Measurements from ENCODE around the gene VWC2L.

Gene VWC2L

DNA sequence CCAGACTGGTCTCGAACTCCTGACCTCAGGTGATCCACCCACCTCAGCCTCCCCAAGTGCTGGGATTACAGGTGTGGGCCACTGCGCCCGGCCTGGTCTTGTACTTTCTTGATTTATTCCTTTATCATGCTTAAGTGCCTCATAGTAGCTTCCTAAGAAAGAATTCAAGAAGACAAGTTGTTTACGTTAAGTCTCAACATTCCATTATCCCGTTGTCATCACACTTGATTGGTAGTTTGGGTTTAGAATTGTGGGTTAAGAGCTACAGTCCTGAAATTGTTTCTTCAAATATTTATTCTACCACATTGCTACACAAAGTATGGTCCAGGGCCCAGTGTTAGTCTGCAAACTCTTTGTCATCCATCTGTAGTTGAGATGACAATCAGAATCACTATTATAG is 194.0 kb downstream of the VWC2L start:
- Histone ChIP-seq H3K9me3 (ENCODE audit: control insufficient read depth, low read length) (no peaks in the 10 kb centered on the region), H3K36me3 (ENCODE audit: control insufficient read depth, insufficient read depth, low read length) (no peaks in the 10 kb centered on the region), H3K27me3 (ENCODE audit: control insufficient read depth, insufficient read depth, low read length, poor library complexity, severe bottlenecking) (no peaks in the 10 kb centered on the region), H3K4me3 (ENCODE audit: insufficient read depth, low read depth, low read length) (no peak overlapping the region), H3K27ac (ENCODE audit: insufficient read depth, low read depth, low read length, poor library complexity, severe bottlenecking) (no peak overlapping the region), H3K4me1 (ENCODE audit: control insufficient read depth, insufficient read depth, low read length) (no peaks in the 10 kb centered on the region)
- 91 to 94% methylated on average over 3 to 5 of the region's 5 CpGs for WGBS, 2 experiments

DNA sequence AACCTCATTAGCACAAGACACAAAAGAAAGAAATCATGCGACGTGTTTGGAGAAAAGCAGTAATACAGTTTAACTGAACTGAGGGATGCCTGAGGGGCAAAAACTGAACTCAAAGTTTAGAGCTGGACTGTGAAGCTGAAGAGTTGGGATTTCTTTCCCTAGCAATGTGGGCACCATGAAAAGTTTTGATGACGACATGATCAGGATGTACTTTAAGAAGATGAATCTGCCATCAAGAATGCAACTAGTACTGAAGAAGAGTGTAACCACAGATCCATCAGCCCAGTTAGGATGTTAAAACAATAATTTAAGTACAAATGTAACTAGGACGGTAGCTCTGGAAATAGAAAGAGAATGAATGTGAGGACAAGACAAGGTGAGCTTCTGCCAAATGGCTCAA is 196.2 kb downstream of the VWC2L start:
- Histone ChIP-seq H3K36me3 (ENCODE audit: control insufficient read depth, insufficient read depth, low read length) (no peaks in the 10 kb centered on the region), H3K9me3 (ENCODE audit: control insufficient read depth, low read length) (no peaks in the 10 kb centered on the region), H3K4me3 (ENCODE audit: insufficient read depth, low read depth, low read length) (no peak overlapping the region), H3K27me3 (ENCODE audit: control insufficient read depth, insufficient read depth, low read length, poor library complexity, severe bottlenecking) (no peaks in the 10 kb centered on the region), H3K4me1 (ENCODE audit: control insufficient read depth, insufficient read depth, low read length) (no peaks in the 10 kb centered on the region), H3K27ac (ENCODE audit: insufficient read depth, low read depth, low read length, poor library complexity, severe bottlenecking) (no peak overlapping the region)
- 93% methylated on average over 4 of the region's 4 CpGs for WGBS, 2 experiments

DNA sequence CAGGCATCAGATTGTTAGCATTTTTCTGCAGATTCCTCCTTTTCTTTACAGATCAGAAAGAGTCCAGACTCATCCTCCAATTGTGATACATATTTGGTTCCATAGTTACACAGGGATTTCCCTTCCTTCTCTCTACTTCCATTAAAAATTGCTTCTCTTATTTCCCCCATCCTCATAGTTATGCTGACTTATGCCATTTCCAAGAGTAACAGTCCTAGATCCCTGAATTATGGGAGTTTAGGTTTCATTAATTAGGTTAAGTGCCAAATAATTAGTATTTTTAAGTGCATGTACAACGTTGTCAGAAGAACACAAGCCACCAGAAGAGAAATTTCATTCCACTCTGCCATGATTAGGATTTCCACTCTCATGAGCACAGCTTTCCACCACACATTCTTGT is 200.2 kb downstream of the VWC2L start:
- Histone ChIP-seq H3K27ac (ENCODE audit: insufficient read depth, low read depth, low read length, poor library complexity, severe bottlenecking) (no peak overlapping the region), H3K27me3 (ENCODE audit: control insufficient read depth, insufficient read depth, low read length, poor library complexity, severe bottlenecking) (no peaks in the 10 kb centered on the region), H3K36me3 (ENCODE audit: control insufficient read depth, insufficient read depth, low read length) (no peaks in the 10 kb centered on the region), H3K9me3 (ENCODE audit: control insufficient read depth, low read length) (no peaks in the 10 kb centered on the region), H3K4me1 (ENCODE audit: control insufficient read depth, insufficient read depth, low read length) (no peaks in the 10 kb centered on the region), H3K4me3 (ENCODE audit: insufficient read depth, low read depth, low read length) (no peak overlapping the region)
- 77 to 91% methylated on average over 1 of the region's 1 CpG for WGBS, 2 experiments

DNA sequence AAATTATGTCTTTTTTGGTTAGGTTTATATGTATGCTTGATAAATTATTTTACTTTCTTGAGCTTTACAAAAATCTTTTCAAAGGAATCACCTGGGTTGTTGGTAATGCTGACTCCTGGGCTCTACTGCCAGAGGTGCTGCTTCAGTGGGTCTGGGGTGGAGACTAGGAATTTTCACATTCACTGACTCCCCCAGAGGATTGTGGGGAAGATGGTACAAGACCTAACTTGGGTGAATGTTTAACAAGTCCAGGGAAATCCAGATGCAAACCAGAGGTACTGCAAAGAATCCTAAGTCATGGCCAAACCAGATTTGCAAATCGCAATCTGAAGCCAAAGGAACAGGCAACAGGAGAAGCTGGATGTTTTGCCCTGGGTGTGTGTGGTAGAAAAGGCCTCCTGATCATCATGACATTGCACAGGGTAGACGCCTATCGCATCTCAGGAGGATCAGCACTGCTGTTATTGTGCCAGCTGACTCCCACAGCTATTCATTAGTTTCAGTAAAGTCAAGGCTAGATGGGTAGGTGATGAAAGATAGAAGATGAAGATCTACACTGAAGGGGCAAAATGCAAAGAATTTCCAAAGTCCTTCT is 213.4 kb downstream of the VWC2L start:
- Histone ChIP-seq H3K9me3 (ENCODE audit: control insufficient read depth, low read length) (no peaks in the 10 kb centered on the region), H3K4me1 (ENCODE audit: control insufficient read depth, insufficient read depth, low read length) (no peaks in the 10 kb centered on the region), H3K4me3 (ENCODE audit: insufficient read depth, low read depth, low read length) (no peak overlapping the region), H3K27ac (ENCODE audit: insufficient read depth, low read depth, low read length, poor library complexity, severe bottlenecking) (no peak overlapping the region), H3K27me3 (ENCODE audit: control insufficient read depth, insufficient read depth, low read length, poor library complexity, severe bottlenecking) (no peaks in the 10 kb centered on the region), H3K36me3 (ENCODE audit: control insufficient read depth, insufficient read depth, low read length) (no peaks in the 10 kb centered on the region)
- 93 to 100% methylated on average over 3 of the region's 3 CpGs for WGBS, 2 experiments

DNA sequence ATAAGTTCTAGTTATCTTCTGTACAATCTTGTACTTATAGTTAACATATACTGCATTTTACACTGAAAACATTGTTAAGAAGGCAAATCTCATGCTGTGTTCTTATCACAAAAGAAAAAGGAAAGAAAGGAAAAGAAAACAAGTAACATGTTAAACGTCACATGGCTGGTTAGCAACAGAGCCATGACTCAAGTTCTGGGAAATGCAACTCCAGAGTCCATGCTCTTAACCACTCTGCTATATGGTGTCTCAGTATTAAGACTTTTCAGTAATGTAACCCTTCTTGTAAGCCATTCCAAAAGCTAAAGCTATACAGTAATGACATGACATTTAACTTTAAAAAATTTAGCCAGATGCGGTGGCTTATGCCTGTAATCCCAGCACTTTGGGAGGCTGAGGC is 217.2 kb downstream of the VWC2L start:
- no peaks in the 10 kb centered on the region for H3K27me3 ChIP-seq (ENCODE audit: control insufficient read depth, insufficient read depth, low read length, poor library complexity, severe bottlenecking)
- no peak overlapping the region for H3K27ac ChIP-seq (ENCODE audit: insufficient read depth, low read depth, low read length, poor library complexity, severe bottlenecking)
- WGBS, 2 experiments, result 89 to 93% methylated on average over 2 of the region's 2 CpGs
- no peak overlapping the region for H3K4me3 ChIP-seq (ENCODE audit: insufficient read depth, low read depth, low read length)
- H3K36me3 ChIP-seq (ENCODE audit: control insufficient read depth, insufficient read depth, low read length), result no peaks in the 10 kb centered on the region
- H3K4me1 ChIP-seq (ENCODE audit: control insufficient read depth, insufficient read depth, low read length), result no peaks in the 10 kb centered on the region
- H3K9me3 ChIP-seq (ENCODE audit: control insufficient read depth, low read length), result no peaks in the 10 kb centered on the region
